Smooth muscle cell of the brain vasculature (primary cell): Measurements from ENCODE around the gene PROB1.

Experiments
- DNase-seq: peaks from one replicate; pipeline ENCODE4 v3.0.0-alpha.2; 2012; ENCODE audit warnings: low read depth, low spot score

The PROB1 gene

DNA sequence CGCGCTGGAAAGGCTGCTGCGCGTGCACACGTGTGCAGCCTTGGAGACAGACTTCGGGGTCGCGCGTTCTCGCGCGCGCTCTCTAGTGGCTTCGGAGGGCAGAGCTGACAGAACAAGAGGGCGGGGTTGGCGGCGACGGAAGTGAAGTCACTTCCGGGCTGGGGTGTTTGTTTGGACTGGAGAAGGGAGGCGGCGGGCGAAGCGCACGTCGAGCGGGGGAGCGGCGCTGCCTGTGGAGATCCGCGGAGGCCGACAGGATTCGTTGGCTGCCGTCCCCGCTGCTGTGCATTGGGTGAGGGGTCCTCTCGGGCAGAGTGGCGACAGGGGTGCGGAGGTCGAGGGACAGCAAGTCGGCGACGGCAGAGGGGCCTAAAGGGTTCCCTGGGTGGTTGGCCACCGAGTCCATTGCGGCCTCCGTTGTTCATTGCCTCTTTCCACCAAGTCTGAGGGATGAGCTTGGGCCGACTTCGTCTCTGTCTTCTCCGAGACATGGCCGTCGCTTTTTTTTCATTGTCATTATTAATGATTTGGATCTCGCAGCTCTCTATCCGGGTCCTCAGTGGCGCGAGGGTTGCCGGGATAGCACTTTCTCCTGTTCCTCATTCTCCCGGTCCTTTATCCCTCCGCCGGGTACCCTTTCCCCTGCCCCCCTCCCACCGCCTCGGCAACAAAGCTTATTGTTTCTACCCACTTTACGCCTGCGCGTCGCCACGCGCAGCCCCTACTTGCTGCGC is 53.0 kb downstream of the PROB1 start, which contains the start of gene PAIP2:
TSS of gene PAIP2 (plus strand) at position 166 of the 734 bp plus-strand sequence. CDS start 21,931 bp downstream, outside the sequence.
- peak; percentile 97 for DNase-seq

DNA sequence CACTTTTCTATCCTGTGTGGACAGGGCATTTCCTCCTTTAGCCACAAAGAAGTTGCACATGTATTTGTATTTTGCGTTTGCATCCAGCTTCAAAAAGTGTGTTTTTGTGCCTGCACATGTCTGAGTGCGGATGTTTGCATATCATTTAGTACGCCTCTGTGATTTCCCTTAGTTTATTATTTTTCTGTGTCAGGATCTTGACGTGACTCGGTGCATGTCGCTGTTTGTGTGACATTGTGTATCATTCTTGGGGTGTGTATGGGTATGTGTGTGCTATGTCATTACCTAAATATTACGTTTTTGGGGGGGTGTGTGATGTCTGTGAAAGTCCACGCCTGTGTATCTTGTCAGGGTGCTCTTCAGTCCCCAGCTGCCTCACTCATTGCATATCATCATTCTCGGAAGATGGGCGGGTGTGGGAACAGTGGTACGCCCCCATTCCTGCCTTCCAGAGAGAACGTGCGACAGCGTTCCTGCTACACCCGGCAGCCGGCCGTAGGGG is 53.7 kb downstream of the PROB1 start:
- DNase-seq = no peak
